GM21723 (cell line): ENCODE data around the gene TRIM2.
"Not testable (repeated sequence)": the region's sequence is repeated elsewhere in the genome, so short reads cannot be mapped to it uniquely, and the experiment has no call there.

Source experiments
- ATAC-seq: cut with Tn5 transposase; IDR thresholded peaks from one replicate; pipeline ENCODE4 v1.9.1; 2021; ENCODE audit warnings: mild to moderate bottlenecking, moderate library complexity; ENCODE audit not compliant: unreplicated experiment

TRIM2 gene

DNA sequence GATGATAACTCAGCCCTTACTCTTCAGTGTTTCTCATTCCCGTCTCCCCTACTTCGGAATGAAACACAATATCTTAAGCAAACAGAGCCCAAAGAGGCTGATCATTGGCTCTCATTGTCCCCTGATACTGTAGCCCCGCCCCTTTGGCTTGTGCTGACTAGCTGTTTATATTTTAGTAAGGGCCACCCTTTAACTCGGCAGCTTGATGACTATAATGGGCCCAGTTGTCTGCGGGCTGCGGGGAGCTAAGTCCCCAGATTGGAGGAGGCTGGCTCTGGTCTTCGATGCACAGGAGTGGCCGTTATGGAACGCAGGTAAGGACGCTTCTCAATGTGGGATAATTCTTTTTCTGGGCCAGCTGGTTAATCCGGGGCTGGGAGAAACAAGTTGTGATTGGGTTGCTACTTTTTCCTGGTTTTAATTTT is at the start of gene TRIM2:
TRIM2 (plus strand) TSS at position 197 of the 425 bp plus-strand sequence; CDS start at position 285, 88 bp downstream.
- ATAC-seq: no peak

DNA sequence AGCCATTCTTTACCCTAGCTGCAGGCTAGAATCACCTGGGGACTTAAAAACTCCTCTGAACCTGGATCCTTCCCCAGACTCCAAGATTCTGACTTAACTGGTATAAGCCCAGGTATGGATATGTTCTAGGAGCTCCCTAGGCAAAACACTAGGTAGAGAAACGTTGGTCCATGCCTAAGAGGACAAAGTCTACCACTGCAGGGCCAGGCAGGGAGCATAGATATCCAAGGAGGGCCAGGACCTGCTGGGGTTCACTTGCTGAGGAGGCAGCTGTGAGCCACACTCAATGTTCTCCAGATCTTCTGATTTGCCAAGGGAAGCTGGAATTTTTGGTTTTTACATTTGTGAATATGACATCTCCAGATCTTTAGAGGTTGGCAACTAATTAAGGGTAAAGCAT is 48.6 kb upstream of the TRIM2 start:
- ATAC-seq: no peak

DNA sequence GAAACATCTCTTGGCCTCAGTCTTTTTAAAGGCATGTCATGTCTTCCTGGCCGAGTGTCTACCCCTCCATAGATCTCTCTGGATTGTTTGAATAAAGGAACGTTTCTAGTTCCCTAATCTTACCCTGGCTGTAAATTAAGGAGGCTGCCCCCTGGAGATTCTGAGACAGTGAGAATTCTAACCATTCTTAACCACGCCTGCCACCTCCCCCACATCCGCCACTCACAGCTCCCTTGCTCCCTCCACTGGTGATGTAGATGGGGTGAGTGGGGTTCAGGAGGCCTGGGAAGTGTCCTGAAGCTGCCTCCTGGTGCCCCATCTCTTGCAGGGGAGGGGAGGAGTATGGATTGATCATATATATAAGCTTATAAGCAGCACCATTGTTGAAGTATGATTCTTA is 48.0 kb upstream of the TRIM2 start:
- ATAC-seq: no peak

DNA sequence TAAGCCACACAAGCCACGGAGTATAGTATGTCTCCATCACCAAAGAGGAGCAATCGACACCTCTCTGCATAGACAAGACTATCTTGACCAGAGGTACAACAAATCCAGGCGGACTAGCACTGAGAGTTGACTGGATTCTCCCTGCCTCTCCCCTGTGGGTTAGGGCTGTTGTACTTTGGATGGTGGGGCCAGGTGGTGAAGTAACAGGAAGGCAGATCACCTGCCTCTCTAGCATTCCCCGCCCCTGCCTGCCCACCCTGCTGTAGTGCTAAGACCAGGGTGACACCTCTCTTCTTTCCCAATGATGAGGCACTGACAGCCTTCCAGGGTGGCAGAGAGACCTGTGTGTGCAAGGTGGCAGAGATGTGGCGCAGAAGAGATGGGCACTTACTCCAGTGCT is 47.5 kb upstream of the TRIM2 start:
- ATAC-seq: no peak

DNA sequence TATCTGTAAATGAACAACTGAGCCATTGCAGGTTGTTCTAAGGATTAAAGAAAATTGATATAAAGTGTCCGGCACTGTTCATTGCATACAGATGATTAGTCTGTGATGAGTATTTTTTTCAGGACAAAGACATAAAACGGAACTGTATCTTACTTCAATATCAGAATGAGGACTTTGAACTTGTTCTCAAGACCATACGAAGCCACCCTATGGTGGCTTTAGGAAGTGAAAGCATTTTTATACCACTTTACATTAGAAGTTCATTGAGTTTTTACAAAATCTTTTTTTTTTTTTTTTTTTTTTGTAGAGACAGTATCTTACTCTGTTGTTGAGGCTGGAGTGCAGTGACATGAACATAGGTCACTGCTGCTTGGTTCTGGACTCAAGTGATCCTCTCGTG is 45.2 kb upstream of the TRIM2 start:
- no peak for ATAC-seq

DNA sequence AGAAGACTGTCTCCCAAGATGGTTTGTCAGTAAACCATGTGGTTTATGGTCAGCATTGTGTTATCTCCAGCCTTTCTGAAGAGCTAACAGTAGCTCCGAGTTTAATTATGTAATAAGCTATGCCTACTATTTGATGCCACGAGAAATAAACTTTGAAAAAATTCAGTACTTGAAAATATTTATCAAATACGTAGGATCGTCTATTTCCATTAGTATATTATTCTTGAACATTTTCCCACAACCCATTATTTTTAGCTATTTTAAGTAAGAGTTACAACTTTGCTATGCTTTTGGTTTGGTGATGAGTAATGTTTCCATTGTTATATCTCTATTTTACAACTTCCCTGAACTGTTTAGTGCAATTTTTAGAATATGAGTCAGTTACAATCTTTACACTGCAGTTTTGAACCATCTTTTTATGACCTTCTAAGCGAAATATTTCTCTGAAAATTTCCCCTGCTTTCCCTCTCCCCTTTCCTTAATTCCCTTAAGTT is 44.5 kb upstream of the TRIM2 start:
- no peak for ATAC-seq

DNA sequence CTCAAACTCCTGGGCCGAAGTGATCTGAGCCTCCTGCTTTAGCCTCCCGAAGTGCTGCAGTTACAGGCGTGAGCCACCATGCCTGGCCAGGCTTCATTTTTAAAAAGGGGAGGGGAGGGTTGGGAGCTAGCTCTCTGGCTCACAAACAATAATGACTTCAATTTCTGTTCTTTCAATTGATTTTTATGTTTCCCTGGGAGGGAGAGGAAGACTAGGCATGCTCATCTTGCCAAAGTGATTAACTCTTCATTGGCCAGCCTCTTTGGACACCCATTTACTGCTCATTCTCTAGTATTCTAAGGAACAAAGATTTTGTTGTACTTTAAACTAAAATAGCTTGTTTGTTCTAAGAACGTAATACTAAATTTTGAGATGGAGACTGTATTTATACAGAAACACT is 43.4 kb upstream of the TRIM2 start:
- ATAC-seq: no peak

DNA sequence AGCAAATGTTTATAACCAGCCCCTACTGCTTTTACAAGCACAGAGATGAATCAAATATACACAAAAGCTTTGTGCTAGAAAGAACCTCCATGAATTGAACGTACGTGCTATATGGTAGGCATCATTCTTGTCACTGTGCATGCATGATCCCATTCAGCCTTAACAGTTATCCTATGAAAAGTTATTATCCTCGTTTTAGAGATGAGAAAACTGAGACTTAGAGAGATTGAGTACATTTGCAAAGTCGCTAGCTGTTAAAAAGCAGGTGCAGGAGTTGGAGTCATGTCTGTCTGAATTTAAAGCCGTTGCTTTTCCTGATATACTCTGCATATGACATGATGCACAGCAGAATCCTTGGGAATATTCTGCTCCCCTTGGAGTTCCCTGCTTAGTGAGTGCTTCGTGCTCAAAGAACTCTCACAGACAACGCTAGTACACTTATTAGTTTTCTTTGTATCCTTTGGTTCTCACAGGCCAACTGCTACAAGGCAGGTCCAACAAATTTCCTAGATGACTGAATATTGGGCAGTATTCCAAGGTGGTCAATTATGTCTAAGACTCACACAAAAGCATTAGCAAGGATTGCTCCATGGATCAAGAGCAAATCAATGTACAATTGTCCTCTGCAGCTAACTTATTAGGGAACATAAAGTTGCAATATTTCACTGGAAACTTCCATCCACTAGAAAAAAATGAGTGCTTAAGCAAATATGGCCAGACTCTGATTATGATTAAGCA is 42.8 kb upstream of the TRIM2 start:
- ATAC-seq: no peak

DNA sequence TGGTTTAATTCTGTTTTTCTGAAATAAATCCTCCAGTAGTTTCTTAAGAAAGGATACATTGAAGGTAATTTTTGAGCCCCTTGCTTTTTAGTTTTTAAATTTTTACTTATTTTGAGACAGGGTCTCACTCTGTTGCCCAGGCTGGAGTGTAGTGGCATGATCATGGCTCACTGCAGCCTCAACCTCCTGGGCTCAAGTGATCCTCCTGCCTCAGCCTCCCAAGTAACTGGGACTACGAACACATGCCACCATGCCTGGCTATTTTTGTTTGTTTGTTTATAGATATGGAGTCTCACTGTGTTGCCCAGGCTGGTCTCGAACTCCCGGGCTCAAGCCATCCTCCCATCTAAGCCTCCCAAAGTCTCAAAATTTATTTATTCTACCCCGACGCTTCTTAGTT is 39.0 kb upstream of the TRIM2 start:
- not testable (repeated sequence) for ATAC-seq

DNA sequence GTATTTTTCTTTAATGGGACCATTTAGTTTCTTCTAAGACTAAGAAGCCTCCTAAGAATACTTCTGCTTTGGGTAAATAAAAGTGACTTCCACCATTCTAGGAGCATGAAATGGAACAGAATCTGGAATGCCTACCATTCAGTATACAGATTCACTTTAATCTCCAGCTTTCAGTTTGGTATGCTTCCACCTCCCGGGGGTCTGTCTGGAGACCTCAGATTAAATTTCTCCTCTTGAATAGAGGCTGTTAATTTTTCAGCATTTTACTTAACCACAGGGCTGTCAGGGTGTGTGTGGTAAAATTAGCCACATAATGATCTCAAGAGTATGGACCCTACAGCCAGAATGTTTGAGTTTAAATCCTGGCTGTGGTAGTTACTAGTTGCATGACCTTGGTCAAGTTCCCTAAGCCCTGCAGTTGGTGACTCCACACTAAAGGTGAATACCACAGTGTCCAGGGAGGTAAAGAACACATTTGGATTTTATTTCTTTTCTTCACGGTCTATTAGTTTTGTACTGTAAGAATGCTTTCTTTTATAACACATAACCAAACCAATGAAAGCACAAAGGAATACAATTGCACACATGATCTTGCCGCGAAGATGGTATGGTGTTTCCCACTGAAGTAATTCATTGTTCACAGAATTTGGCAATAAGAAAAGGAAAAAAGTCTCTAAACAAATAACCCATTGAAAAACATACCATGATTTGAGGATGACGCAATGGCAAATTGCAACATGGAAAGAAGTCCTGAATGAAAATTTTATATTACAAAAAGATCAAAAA is 37.3 kb upstream of the TRIM2 start:
- no peak for ATAC-seq

DNA sequence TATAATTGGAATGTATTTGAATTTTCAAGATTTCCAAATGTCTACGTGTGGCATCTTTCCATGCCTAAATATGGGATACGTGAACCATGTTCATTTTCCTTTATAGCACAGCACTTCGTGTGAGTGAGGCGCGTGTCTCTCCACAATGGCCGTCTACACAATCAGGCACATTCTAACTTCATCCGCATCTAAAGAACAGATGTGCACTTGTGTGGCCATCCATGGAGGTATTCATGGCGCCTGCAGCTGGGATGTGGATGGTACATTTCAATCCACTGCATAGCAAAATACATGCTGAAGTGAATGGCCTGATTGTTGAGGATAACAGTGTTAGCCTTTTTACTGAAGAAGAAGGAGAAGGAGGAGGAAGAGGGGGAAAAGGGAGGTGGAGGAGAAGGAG is 34.5 kb upstream of the TRIM2 start:
- ATAC-seq: no peak

DNA sequence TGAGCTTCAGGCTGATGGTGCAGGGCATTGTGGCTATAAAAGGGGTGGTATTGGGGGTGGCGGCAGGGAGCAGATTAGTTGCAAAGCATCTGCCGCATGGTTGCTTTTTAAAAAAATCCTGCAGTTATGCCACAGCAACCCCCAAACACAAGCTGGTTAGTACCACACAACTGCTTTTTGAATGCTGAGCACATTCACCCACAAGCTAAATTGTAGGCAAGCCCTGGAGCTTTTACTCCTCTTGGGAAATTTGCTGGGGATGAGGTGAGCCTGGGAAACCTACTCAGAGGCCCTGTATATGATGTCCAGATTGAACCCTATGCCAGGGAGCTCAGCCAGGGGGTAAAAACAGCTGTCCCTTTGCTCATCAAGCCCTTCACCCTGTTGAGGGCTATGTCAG is 33.8 kb upstream of the TRIM2 start:
- ATAC-seq: no peak

DNA sequence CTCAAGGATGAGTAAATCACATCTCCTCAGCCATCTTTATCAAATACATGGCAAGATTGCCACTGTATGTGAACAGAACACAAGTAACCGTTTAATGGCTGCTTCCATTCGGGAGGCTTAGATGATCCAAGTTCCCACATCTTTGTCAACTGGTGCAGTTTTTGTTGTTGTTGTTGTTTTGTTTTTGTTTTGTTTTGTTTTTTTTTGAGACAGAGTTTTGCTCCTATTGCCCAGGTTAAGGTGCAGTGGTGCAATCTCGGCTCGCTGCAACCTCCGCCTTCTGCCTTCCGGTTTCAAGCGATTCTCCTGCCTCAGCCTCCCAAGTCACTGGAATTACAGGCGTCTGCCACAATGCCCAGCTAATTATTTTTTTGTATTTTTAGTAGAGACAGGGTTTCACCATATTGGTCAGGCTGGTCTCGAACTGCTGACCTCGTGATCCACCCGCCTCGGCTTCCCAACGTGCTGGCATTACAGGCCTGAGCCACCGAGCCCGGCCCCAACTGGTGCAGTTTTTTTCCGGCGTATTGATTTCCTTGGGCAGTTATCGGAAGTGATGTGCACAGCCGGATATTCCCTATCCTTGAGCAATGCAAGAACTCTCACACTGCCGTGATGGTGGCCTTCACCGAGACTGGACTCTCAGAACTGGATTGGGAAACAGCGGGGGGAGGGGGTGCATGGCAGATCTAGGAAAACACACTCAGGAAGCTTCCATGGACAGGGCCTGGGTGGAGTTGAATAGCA is 29.2 kb upstream of the TRIM2 start:
- ATAC-seq: no peak

DNA sequence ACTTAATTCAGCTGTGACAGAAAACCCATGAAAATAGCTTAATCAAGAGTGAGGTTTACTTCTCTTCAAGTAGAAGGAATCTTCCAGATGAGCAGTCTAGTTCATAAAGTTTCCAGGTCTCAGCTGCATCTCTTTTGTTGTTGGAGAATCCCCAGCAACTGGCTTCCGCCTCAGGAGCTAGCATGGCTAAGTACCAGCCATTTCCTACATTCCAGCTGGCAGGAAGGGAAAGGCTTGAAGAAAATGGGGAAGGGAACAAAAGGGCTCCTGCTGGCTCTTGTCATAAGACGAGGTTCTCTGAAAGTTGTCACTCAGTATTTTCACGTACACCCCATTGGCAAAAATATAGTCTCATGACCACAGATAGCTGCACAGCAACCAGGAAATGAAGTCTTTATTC is 27.3 kb upstream of the TRIM2 start:
- ATAC-seq: no peak

DNA sequence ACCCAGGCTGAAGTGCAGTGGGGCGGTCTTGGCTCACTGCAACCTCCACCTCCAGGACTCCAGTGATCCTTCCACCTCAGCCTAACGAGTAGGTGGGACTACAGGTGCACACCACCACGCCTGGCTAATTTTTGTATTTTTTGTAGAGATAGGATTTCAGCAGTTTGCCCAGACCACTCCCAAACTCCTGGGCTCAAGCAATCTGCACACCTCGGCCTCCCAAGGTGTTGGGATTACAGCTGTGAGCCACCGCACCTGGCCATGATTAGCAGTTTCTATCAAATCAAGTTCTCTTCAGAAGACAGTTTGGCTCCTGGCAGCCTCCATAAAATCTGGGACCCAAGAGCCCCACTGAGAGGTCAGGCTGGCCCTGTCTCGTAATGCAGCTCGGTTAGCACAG is 26.4 kb upstream of the TRIM2 start:
- ATAC-seq: no peak

DNA sequence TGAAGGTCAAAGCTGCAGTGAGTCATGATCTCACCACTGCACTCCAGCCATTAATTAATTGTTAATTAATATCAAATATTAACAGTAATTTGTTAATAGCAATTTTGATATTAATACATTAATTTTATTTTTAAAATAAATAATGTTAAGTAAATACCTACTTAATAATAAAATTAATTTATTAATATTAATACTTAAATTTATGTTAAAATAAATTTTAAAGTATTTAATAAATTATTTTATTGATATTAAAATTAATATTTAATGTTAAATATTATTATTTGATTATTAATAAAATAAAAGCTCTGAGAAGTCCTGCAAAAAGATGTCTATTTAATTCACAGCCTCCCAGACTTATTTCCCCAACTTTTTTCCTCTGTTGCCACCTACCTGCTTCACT is 25.1 kb upstream of the TRIM2 start:
- ATAC-seq: no peak

DNA sequence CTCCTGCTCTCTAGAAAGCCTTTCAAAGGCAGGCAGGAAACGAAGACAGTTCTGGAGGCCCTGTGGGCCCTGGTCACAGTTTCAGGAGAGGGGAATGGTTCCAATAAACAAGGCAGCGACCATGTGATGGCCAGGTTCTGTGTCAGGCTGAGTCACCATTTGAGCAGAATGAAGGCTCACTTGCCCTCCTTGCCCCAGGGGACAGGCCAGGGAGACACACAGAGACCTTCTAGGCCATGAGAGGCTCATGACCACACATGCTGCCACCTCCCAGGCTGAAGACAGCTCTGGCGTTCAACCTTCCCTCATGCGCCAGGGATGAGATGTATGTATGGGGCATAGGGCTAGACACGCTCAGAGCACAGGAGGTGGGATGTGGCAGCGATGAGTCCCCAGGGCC is 22.9 kb upstream of the TRIM2 start:
- ATAC-seq: no peak

DNA sequence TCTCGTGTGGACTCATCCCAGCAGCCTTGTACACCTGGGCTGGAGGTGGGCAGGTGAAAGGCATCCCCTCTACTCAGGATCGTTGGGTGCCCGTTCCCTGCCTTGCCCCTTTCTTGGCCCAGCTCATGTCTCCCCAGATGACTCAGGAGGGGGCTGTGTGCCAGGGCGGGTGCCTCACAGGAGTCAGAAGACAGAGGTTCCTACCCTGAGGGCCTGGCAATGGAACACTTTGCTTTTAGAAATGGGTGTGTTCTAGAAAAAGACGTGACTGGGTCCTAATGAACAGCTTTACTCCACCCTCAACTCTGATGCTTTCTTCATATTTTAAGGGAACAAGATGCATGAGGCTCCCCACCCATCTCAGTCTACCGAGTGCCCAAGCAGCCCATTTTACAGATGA is 22.5 kb upstream of the TRIM2 start:
- ATAC-seq: no peak

DNA sequence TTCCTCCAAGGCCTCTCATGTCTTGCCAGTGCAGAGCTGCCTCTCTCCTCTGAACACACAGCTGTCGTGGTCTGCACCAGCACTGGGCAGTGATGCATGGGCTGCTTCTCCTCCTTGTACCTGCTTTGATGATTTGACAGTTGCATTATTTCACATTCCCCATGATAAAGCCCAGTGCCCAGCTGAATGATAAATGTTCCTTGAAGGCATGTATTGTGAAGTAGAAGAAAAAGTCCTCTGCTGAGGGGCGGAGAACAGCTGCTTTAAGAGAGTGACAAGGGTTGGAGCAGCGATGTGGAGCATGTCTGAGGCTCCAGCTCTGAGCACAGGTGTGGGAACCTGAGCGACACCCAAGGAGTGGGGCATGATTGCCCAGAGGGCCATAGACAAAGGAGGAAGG is 21.1 kb upstream of the TRIM2 start:
- ATAC-seq: no peak

DNA sequence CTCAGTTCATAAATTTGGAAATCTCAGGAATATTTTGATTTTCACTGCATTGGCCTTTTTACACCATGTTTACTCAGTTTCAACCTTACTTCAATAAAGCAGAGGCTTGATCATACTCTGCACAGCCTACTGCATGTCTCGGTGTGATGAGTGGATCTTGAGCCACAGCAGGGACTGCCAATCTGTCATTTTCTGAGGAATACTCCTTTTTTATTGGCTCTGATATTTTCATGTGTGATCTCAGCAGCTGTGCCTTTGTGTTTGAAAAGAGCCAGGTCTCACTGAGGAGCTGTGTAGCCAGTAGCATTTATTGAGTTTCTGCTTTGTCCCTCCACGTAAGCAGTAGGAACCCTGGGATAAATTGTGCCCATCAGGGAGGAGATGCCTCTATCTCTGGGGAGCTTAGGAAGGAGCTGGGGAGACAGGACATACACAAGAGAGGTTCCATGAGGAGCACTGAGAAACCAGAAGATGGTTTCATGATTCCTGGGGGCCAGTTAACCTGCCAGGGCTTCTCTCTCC is 18.9 kb upstream of the TRIM2 start:
- ATAC-seq: no peak

DNA sequence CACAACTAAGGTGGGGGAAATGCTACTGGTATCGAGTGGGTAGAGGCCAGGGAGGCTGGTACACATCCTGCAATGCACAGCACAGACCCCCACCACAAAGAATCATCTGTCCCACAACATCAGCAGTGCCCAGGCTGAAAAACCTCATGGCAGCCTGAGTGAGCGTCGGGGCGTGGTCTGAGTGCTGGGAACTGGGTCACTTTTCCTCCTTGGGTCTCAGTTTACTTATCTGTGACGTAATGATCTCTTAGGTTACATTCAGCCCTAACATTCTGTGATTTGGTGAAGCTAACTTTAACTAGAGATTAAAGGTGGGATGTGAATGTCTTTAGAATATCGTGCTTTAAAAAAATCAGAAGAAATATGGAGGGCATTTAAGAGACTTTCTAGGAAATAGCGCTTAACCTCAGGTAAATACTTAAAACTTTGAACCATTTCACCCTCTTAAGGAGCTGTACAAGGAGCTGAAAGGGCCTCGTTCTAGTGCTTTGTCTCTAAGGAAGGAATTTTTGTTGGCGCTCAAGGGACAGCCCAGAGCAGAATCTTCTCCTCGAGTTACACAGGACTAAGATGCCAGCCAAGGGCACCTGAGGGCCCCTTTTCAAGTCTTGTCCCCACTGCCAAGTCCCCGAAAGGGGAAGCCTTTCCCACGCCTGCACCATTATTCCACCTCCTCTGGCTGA is 18.1 kb upstream of the TRIM2 start:
- no peak for ATAC-seq
